ENCODE results near the gene IRF2BP2.

Gene IRF2BP2

GRCh38 chr1:234620272-234621126 is 10.5 kb upstream of the IRF2BP2 start:
- TF ChIP-seq CTCF (IDR thresholded peaks at IDR 0.05; ENCODE audit: low read length) (no peak), EZH2phosphoT487 (IDR thresholded peaks at IDR 0.05; ENCODE audit: low read length) (no peak), EZH2 (optimal IDR thresholded peaks at IDR 0.05; ENCODE audit: low read depth, low read length) (no peak)
- Histone ChIP-seq H4K20me1 (ENCODE audit: insufficient read depth, low read length) (no peaks in the 10 kb centered on the region), H3K4me1 (ENCODE audit: low read length) (no peaks in the 10 kb centered on the region), H3F3A (ENCODE audit: insufficient read depth, low read length) (no peaks in the 10 kb centered on the region), H3K9me2 (replicated peaks; ENCODE audit: insufficient read depth, low read length) (no peaks in the 10 kb centered on the region), H3K9me3 (replicated peaks; ENCODE audit: insufficient read depth, low read length) (no peaks in the 10 kb centered on the region), H3K79me2 (ENCODE audit: low read length) (no peaks in the 10 kb centered on the region), H3K9ac (ENCODE audit: low read length) (no peak overlapping the region), H3K36me3 (replicated peaks; ENCODE audit: insufficient read depth, low read length) (no peaks in the 10 kb centered on the region), H3K27ac (ENCODE audit: low read length) (no peak overlapping the region), H2AFZ (ENCODE audit: low read length) (no peak overlapping the region), H3K4me2 (ENCODE audit: low read depth, low read length) (no peak overlapping the region), H3K27me3 (replicated peaks; ENCODE audit: insufficient read depth, low read length) (no peaks in the 10 kb centered on the region), H3K4me3 (ENCODE audit: low read length) (no peak overlapping the region)
- DNase-seq = no peak

- Histone ChIP-seq H3K9ac (ENCODE audit: low read length) (no peak overlapping the region), H3K79me2 (ENCODE audit: low read length) (no peaks in the 10 kb centered on the region), H3K36me3 (replicated peaks; ENCODE audit: insufficient read depth, low read length) (no peaks in the 10 kb centered on the region), H4K20me1 (ENCODE audit: insufficient read depth, low read length) (no peaks in the 10 kb centered on the region), H3K9me2 (replicated peaks; ENCODE audit: insufficient read depth, low read length) (no peaks in the 10 kb centered on the region), H3K4me2 (ENCODE audit: low read depth, low read length) (no peak overlapping the region), H3K27ac (ENCODE audit: low read length) (no peak overlapping the region), H3K27me3 (replicated peaks; ENCODE audit: insufficient read depth, low read length) (no peaks in the 10 kb centered on the region), H3K4me1 (ENCODE audit: low read length) (no peaks in the 10 kb centered on the region), H3K9me3 (replicated peaks; ENCODE audit: insufficient read depth, low read length) (no peaks in the 10 kb centered on the region), H2AFZ (ENCODE audit: low read length) (no peak overlapping the region), H3F3A (ENCODE audit: insufficient read depth, low read length) (no peaks in the 10 kb centered on the region), H3K4me3 (ENCODE audit: low read length) (no peak overlapping the region)
- TF ChIP-seq EZH2phosphoT487 (IDR thresholded peaks at IDR 0.05; ENCODE audit: low read length) = no peak
- no peak for TF ChIP-seq CTCF (IDR thresholded peaks at IDR 0.05; ENCODE audit: low read length)
- no peak for TF ChIP-seq EZH2 (optimal IDR thresholded peaks at IDR 0.05; ENCODE audit: low read depth, low read length)
- no peak for DNase-seq
Observed at GRCh38 chr1:234619794-234620247, 9.8 kb upstream of the IRF2BP2 start.

GRCh38 chr1:234619071-234619480 is 9.1 kb upstream of the IRF2BP2 start:
- Histone ChIP-seq H3K27ac (ENCODE audit: low read length) (no peak overlapping the region), H3K36me3 (replicated peaks; ENCODE audit: insufficient read depth, low read length) (no peaks in the 10 kb centered on the region), H3K27me3 (replicated peaks; ENCODE audit: insufficient read depth, low read length) (no peaks in the 10 kb centered on the region), H2AFZ (ENCODE audit: low read length) (no peak overlapping the region), H3K4me2 (ENCODE audit: low read depth, low read length) (no peak overlapping the region), H3K4me1 (ENCODE audit: low read length) (peaks cover 2% of the 10 kb centered on the region), H3K9ac (ENCODE audit: low read length) (no peak overlapping the region), H3K79me2 (ENCODE audit: low read length) (no peaks in the 10 kb centered on the region), H4K20me1 (ENCODE audit: insufficient read depth, low read length) (no peaks in the 10 kb centered on the region), H3F3A (ENCODE audit: insufficient read depth, low read length) (no peaks in the 10 kb centered on the region), H3K4me3 (ENCODE audit: low read length) (no peak overlapping the region), H3K9me2 (replicated peaks; ENCODE audit: insufficient read depth, low read length) (no peaks in the 10 kb centered on the region), H3K9me3 (replicated peaks; ENCODE audit: insufficient read depth, low read length) (no peaks in the 10 kb centered on the region)
- DNase-seq = no peak
- TF ChIP-seq EZH2phosphoT487 (IDR thresholded peaks at IDR 0.05; ENCODE audit: low read length) = no peak

- H2AFZ ChIP-seq (ENCODE audit: low read length) = no peak overlapping the region
- no peak overlapping the region for H3K4me2 ChIP-seq (ENCODE audit: low read depth, low read length)
- H3K9ac ChIP-seq (ENCODE audit: low read length) = no peak overlapping the region
- H3F3A ChIP-seq (ENCODE audit: insufficient read depth, low read length) = no peaks in the 10 kb centered on the region
- no peak overlapping the region for H3K4me3 ChIP-seq (ENCODE audit: low read length)
- no peaks in the 10 kb centered on the region for H3K27me3 ChIP-seq (replicated peaks; ENCODE audit: insufficient read depth, low read length)
- no peaks in the 10 kb centered on the region for H3K36me3 ChIP-seq (replicated peaks; ENCODE audit: insufficient read depth, low read length)
- no peaks in the 10 kb centered on the region for H4K20me1 ChIP-seq (ENCODE audit: insufficient read depth, low read length)
- TF ChIP-seq CTCF (IDR thresholded peaks at IDR 0.05; ENCODE audit: low read length) (no peak), EZH2 (optimal IDR thresholded peaks at IDR 0.05; ENCODE audit: low read depth, low read length) (no peak), EZH2phosphoT487 (IDR thresholded peaks at IDR 0.05; ENCODE audit: low read length) (no peak)
- H3K79me2 ChIP-seq (ENCODE audit: low read length) = no peaks in the 10 kb centered on the region
- DNase-seq = no peak
- H3K9me3 ChIP-seq (replicated peaks; ENCODE audit: insufficient read depth, low read length) = no peaks in the 10 kb centered on the region
- H3K9me2 ChIP-seq (replicated peaks; ENCODE audit: insufficient read depth, low read length) = no peaks in the 10 kb centered on the region
- H3K27ac ChIP-seq (ENCODE audit: low read length) = no peak overlapping the region
- H3K4me1 ChIP-seq (ENCODE audit: low read length) = peaks cover 6% of the 10 kb centered on the region
Observed at GRCh38 chr1:234618737-234619049, 8.7 kb upstream of the IRF2BP2 start.
